ENCODE results near the gene FBN3. TPM values are rescaled to one million over a fixed set of nuclear protein-coding genes. Genes with fewer than 3 reads are reported as not detected.
"Not testable (repeated sequence)": the region's sequence is repeated elsewhere in the genome, so short reads cannot be mapped to it uniquely, and the experiment has no call there.

Gene FBN3
- total and polyA plus RNA-seq, 2 experiments from 2014 or later, result 5.6 to 15.1 TPM

DNA sequence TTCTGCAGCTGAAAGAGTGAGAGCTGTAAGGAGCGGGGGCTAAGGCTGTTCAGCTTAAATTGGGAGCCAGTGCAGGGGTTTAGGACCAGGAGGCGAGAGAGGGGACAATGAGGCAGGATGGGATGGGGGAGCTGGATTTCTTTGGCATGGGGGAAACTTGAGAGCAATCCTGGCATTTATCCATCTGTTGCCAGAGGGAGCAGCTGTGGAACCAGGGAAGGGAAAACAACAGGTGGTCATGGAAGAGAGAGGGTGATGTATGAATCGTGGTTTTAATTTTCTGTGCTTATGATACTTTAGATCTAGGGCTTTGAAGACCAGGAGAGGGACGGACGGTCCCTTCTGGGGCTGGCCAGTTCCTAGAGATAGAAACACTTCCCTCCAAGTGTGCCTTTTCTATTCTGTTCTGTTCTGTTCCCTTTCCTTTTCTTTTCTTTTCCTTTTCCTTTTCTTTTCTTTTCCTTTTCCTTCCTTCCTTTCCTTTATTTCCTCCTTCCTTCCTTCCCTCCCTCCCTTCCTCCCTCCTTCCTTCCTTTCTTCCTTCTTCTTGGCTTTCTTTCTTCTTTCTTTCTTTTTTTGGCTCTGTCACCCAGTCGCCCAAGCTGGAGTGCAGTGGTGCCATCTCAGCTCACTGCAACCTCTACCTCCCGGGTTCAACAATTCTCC lies 112.8 kb downstream of the FBN3 start:
- Histone ChIP-seq H3K27ac (no peak overlapping the region), H3K36me3 (no peaks in the 10 kb centered on the region)
- TF ChIP-seq, protein P1, sequence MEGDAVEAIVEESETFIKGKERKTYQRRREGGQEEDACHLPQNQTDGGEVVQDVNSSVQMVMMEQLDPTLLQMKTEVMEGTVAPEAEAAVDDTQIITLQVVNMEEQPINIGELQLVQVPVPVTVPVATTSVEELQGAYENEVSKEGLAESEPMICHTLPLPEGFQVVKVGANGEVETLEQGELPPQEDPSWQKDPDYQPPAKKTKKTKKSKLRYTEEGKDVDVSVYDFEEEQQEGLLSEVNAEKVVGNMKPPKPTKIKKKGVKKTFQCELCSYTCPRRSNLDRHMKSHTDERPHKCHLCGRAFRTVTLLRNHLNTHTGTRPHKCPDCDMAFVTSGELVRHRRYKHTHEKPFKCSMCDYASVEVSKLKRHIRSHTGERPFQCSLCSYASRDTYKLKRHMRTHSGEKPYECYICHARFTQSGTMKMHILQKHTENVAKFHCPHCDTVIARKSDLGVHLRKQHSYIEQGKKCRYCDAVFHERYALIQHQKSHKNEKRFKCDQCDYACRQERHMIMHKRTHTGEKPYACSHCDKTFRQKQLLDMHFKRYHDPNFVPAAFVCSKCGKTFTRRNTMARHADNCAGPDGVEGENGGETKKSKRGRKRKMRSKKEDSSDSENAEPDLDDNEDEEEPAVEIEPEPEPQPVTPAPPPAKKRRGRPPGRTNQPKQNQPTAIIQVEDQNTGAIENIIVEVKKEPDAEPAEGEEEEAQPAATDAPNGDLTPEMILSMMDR (IDR thresholded peaks at IDR 0.05; ENCODE audit: low read depth, low read length), result no peak

DNA sequence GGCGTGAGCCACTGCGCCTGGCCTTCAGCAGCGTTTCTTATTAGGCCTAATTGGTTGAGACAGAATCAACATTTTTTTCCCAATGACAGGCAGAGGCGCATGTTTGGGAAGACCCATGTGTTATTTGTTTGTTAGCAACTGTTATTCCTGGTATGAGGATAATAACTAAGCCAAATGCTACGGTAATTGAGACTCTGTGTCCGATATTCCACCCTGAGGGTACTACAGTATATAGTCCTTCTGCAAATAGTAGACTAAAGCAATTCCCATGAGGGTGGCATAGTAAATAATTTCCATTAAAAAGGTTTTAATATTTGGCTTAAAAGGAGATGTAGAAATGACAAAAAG lies 115.2 kb downstream of the FBN3 start:
- Histone ChIP-seq H3K4me3 (no peak overlapping the region), H3K27ac (peak overlapping the region; percentile 92), H3K27me3 (no peaks in the 10 kb centered on the region), H3K36me3 (no peaks in the 10 kb centered on the region), H3K4me1 (ENCODE audit: low read depth) (peaks cover 20% of the 10 kb centered on the region), H3K9me3 (ENCODE audit: low read depth) (no peaks in the 10 kb centered on the region)
- no peak for DNase-seq (ENCODE audit: low read depth in 1 of 2, low spot score in 1 of 2)
- TF ChIP-seq, protein P1 (IDR thresholded peaks at IDR 0.05; ENCODE audit: low read depth, low read length), result no peak

More for the DNA sequence above, 112.8 kb downstream of the FBN3 start:
- Histone ChIP-seq H3K27me3 (no peaks in the 10 kb centered on the region), H3K9me3 (ENCODE audit: low read depth) (no peaks in the 10 kb centered on the region), H3K4me1 (ENCODE audit: low read depth) (peaks cover 15% of the 10 kb centered on the region), H3K4me3 (no peak overlapping the region)
- no peak for DNase-seq (ENCODE audit: low read depth in 1 of 2, low spot score in 1 of 2)

DNA sequence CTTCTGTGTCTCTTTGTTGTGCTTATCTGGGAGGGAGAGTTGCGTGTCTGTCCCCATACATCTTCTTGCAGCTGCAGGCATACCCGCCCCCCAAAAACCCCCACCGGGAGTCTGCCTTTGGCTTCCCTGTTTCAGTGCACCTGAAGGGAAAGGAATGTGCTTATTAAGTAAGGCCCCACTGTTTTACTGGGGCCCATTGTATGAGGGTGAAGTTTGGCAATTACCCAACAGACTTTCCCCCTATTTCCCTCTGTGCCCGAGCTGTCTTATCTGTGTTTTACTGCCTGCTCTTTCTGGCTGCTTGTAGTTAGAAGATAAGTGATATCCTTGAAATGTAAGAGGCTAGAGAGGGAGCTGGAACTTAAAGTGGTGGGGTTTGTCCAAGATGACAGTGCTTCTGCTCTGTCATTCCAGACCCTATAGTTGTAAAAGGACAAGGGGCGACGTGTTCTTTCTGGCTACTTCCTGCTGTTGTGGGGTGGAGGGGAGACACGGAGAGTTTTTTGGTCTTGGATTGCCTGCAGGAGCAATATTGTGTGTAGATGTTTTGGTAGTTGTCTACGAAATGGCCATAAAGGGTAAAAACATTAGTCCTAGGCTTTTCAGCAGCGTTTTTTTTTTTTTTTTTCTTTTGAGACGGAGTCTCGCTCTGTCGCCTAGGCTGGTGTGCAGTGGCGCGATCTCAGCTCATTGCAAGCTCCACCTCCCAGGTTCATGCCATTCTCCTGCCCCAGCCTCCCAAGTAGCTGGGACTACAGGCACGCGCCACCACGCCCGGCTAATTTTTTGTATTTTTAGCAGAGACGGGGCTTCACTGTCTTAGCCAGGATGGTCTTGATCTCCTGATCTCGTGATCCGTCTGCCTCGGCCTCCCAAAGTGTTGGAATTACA lies 115.9 kb downstream of the FBN3 start:
- not testable (repeated sequence) for H3K9me3 ChIP-seq (ENCODE audit: low read depth); H3K4me3 ChIP-seq; H3K27me3 ChIP-seq; H3K36me3 ChIP-seq
- peak in 1 of 2 donors; percentile 22 for DNase-seq (ENCODE audit: low read depth in 1 of 2, low spot score in 1 of 2)
- Histone ChIP-seq H3K4me1 (ENCODE audit: low read depth) (peaks cover 26% of the 10 kb centered on the region), H3K27ac (peak overlapping the region; percentile 92)

DNA sequence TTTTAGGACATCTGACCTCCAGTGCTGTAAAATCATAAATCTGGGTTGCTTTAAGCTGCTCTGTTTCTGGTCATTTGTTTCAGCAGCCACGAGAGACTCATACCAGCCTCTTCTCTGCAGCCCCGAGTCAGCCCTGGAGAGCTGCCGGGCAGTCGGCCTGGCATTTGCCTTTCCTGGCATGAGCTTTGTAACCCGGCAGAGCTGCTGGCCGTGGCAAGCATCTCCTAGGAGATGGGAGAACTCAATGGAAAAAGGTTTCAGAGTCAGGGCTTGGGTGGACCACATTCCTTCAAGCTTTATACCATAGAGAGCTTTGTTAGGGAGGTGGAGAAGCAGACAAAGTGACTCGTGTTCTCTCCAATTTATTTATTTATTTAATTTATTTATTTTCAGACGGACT lies 118.4 kb downstream of the FBN3 start:
- no peak for DNase-seq (ENCODE audit: low read depth in 1 of 2, low spot score in 1 of 2)
- Histone ChIP-seq H3K4me3 (no peak overlapping the region), H3K27me3 (no peaks in the 10 kb centered on the region), H3K9me3 (ENCODE audit: low read depth) (no peaks in the 10 kb centered on the region), H3K36me3 (no peaks in the 10 kb centered on the region), H3K27ac (no peak overlapping the region), H3K4me1 (ENCODE audit: low read depth) (peaks cover 26% of the 10 kb centered on the region)
- TF ChIP-seq, protein P1 (IDR thresholded peaks at IDR 0.05; ENCODE audit: low read depth, low read length), result no peak

DNA sequence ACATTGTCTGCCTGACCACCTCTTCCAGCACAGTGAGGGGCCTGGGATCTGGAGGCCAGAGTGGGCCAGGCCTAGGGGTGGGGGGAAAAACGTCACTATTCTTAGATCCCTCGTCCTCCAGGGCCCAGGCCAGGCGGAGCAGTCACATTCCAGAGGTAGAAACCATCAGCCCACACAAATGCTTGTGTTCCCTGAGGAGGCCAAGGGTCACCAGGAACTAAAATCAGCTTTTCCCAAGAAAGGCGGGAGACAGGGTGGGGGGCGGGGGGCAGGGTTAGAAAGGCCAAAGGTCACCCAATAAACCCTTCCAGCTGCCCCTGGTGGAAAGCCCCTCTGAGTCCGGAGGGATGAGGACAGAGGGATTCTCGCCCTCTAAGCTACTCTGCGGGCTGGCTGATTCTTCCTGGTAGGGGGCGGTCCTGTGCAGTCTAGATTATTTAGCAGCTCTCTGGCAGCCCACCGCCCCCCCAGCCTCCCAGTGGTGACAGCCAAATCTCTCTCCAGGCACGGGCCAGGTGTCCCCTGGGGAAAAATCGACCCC lies 120.4 kb downstream of the FBN3 start:
- peak; percentile 65 to 69 for DNase-seq (ENCODE audit: low read depth in 1 of 2, low spot score in 1 of 2)
- no peaks in the 10 kb centered on the region for H3K36me3 ChIP-seq
- H3K4me1 ChIP-seq (ENCODE audit: low read depth), result peaks cover 23% of the 10 kb centered on the region
- no peaks in the 10 kb centered on the region for H3K9me3 ChIP-seq (ENCODE audit: low read depth)
- TF ChIP-seq, protein P1 (IDR thresholded peaks at IDR 0.05; ENCODE audit: low read depth, low read length), result no peak
- H3K27me3 ChIP-seq, result no peaks in the 10 kb centered on the region
- no peak overlapping the region for H3K4me3 ChIP-seq
- peak overlapping the region; percentile 94 for H3K27ac ChIP-seq

DNA sequence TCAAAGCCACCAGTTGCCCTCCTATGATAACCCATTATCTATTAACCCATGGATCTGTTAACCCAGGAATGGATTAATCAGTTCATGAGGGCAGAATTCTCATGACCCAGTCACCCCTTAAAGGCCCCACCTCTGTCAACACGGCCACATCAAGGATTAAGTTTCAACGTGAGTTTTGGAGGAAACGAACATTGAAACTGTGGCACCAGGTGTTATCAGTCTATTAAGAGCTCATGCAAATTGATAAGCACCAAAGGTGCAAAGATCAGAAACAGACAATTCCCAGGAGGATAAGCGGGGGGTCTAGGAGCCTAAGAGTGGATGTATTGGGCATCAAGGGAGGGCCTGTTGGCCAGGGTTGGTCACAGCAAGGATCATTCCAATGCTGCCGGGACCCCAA lies 124.1 kb downstream of the FBN3 start:
- H3K27ac ChIP-seq, result no peak overlapping the region

DNA sequence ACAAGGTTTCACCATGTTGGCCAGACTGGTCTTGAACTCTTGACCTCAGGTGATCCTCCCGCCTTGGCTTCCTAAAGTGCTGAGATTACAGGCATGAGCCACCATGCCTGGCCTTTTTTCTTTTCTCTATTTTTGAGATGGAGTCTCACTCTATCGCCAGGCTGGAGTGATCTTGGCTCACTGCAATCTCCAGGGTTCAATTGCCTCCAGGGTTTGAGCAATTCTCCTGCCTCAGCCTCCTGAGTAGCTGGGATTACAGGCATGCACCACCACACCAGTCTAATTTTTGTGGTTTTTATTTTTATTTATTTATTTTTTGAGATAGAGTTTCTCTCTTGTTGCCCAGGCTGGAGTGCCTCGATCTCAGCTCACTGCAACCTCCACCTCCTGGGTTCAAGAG lies 125.1 kb downstream of the FBN3 start:
- H3K36me3 ChIP-seq; H3K9me3 ChIP-seq (ENCODE audit: low read depth); H3K4me3 ChIP-seq; H3K27me3 ChIP-seq; H3K4me1 ChIP-seq (ENCODE audit: low read depth); DNase-seq (ENCODE audit: low read depth in 1 of 2, low spot score in 1 of 2); H3K27ac ChIP-seq: not testable (repeated sequence)

More for the DNA sequence above, 124.1 kb downstream of the FBN3 start:
- TF ChIP-seq, protein P1 (IDR thresholded peaks at IDR 0.05; ENCODE audit: low read depth, low read length), result no peak
- DNase-seq (ENCODE audit: low read depth in 1 of 2, low spot score in 1 of 2), result no peak
- no peaks in the 10 kb centered on the region for H3K9me3 ChIP-seq (ENCODE audit: low read depth)
- no peak overlapping the region for H3K4me3 ChIP-seq
- H3K4me1 ChIP-seq (ENCODE audit: low read depth), result peaks cover 11% of the 10 kb centered on the region
- H3K27me3 ChIP-seq, result no peaks in the 10 kb centered on the region
- no peaks in the 10 kb centered on the region for H3K36me3 ChIP-seq

Measured in cardiac muscle cell (in vitro differentiated cells and primary cell).